Neural cell (in vitro differentiated cells): Measurements from ENCODE around the gene DPYSL4.

Experiments
- EZH2 ChIP-seq: fragments of 200-600, 300-800 bp; shearing (Covaris generic), sonication (generic); IDR thresholded peaks from 2 replicates; pipeline ENCODE4 v1.6.1; 2014; ENCODE audit warnings: antibody characterized with exemption, low read length, borderline replicate concordance, mild to moderate bottlenecking; ENCODE audit not compliant: insufficient read depth, poor library complexity, severe bottlenecking
- TF ChIP-seq, protein P1 (sequence below): fragments of 450-650 bp; IDR thresholded peaks from 2 replicates; pipeline ENCODE4 v1.5.1; 2014; ENCODE audit warnings: antibody characterized with exemption, mild to moderate bottlenecking, moderate library complexity; ENCODE audit not compliant: poor library complexity, severe bottlenecking

DNA sequence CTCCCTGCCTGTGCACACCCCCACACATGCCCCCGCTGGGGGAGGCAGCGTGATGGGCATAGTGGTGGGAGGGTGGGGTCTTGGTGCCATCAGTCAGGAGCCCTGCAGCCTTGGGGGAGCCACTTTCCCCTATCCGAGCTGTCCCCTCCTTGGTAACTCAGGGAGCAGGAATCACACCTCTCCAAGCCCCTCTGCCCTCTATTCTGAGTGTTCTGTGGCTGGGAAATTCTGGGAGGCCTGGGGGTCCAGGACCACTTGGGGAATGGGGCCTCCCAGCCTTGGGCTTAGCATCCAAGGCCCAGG lies 11.3 kb downstream of the DPYSL4 start:
- TF ChIP-seq, protein P1, sequence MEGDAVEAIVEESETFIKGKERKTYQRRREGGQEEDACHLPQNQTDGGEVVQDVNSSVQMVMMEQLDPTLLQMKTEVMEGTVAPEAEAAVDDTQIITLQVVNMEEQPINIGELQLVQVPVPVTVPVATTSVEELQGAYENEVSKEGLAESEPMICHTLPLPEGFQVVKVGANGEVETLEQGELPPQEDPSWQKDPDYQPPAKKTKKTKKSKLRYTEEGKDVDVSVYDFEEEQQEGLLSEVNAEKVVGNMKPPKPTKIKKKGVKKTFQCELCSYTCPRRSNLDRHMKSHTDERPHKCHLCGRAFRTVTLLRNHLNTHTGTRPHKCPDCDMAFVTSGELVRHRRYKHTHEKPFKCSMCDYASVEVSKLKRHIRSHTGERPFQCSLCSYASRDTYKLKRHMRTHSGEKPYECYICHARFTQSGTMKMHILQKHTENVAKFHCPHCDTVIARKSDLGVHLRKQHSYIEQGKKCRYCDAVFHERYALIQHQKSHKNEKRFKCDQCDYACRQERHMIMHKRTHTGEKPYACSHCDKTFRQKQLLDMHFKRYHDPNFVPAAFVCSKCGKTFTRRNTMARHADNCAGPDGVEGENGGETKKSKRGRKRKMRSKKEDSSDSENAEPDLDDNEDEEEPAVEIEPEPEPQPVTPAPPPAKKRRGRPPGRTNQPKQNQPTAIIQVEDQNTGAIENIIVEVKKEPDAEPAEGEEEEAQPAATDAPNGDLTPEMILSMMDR: no peak
- TF ChIP-seq EZH2: no peak
